GM18517 (cell line): Measurements from ENCODE around the gene CGNL1.

ENCODE experiments used
- ATAC-seq: cut with Tn5 transposase; IDR thresholded peaks from one replicate; pipeline ENCODE4 v1.9.1; 2021; ENCODE audit warnings: mild to moderate bottlenecking, moderate library complexity; ENCODE audit not compliant: unreplicated experiment

Gene CGNL1

GRCh38 chr15:57452090-57452754 is 75.9 kb downstream of the CGNL1 start:
- ATAC-seq: no peak

GRCh38 chr15:57455929-57456328 is 79.6 kb downstream of the CGNL1 start:
- no peak for ATAC-seq

DNA sequence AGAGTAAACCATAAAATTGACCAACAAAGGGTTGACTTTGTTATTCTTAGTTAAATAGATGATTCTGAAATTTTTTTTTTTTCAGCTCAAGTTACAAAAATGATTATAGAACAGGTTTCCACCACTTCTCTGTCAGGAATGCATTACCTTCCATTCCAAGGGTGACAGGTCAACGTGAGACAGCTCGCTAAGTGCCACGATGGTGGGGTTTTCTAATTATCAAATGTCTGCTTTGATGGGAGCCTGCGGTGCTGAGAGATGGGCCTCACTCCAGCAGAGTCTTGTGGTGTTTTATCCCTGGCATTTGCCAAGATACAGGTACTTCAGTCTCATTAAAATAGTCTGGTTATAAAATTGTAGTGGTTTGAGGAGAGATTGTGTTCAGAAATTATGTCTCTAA is 80.3 kb downstream of the CGNL1 start:
- ATAC-seq: no peak

GRCh38 chr15:57457726-57458125 is 81.4 kb downstream of the CGNL1 start:
- ATAC-seq: no peak

GRCh38 chr15:57458356-57458781 is 82.1 kb downstream of the CGNL1 start:
- no peak for ATAC-seq

DNA sequence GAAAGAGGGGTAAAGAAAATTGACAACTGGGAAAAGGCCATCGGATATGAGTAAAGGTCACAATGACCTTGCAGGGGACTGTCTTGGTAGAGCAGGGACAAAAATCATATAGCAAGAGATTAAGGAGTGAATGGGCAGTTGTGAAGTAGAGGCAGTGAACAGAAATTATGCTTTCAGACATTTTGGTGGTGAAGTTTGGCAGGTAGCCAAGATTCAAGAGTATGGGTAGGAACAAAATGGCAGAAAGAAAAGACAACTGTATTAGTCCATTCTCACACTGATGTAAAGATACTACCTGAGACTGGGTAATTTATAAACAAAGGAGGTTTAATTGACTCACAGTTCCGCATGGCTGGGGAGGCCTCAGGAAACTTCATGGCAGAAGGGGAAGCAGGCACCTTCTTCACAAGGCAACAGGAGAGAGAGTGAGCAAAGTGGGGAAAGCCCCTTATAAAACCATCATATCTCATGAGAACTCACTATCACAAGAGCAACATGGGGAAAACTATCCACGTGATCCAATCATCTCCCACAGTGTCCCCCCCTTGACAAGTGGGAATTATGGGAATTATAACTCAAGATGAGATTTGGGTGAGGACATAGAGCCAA is 84.0 kb downstream of the CGNL1 start:
- no peak for ATAC-seq

GRCh38 chr15:57461541-57461940 is 85.2 kb downstream of the CGNL1 start:
- ATAC-seq: no peak

DNA sequence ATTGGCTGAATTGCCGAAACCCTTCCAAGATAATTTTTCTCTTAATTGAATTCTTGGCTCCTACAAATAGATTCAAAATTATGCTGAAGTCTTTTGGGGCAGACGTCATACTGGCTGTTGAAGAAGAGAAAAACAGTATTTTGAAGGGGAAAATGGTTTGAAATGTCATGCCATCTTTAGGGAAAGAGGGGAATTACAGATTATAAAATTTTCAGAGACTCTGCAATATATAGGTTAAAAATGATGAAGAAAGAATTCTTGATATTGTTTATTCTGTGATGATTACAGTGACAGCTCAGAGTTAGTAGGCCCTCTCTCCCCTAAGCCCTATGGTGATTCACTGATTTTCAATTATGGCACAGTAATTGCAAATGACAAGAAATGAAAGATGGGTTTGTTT is 86.1 kb downstream of the CGNL1 start:
- no peak for ATAC-seq

GRCh38 chr15:57463360-57463759 is 87.1 kb downstream of the CGNL1 start:
- no peak for ATAC-seq

DNA sequence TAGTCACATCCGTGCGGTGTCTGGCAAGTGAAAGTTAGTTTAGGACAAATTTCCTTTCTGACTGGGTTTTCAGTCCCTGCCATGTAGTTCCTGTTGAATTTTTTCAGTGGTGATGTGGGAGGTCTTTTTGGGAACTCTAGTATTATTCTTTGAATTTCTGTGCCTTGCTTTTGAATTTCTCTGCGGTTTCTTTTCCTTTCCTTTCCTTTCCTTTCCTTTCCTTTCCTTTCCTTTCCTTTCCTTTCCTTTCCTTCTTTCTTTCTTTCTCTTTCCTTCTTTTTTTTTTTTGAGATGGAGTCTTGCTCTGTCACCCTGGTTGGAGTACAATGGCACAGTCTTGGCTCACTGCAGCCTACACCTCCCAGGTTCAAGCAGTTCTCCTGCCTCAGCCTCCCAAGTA is 88.2 kb downstream of the CGNL1 start:
- no peak for ATAC-seq

- ATAC-seq: no peak
These were observed 92.2 kb downstream of the CGNL1 start for GRCh38 chr15:57468486-57468885.

DNA sequence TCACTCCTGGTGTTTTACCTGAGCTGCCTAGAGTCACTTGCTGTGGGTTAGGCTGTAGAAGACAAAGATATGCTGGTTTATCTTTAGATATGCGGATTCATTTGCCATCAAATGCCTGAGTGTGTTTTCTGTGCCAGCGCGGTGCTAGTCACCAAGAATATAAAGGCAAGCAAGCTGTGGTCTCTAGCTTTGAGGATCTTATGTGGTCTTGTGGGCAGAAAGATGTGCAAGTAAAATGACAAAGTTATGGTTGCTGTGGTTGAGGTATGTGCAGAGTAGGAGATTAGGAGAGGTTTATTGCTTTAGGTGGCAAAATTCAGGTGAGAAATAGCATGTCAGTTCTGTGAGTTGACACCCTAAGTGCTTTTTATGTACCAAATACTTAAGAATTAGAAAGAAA is 94.2 kb downstream of the CGNL1 start:
- no peak for ATAC-seq

DNA sequence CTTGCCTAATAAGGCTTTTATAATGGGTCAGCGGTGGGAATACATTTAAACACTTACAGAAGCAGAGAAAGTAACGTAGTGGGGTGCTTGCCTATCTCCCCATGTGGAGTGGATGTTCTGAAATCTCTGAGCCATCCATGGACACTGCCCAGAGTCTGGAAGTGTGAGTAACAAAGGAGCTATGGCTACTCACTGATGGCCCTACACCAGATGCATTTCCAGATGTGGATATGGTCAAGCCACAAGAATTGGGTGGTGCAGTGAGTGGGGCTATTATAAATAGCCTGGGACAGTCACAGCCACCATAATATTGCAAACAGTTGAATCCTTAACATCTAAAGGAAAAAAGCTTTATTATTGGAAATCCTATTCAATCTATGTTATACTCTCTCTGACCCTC is 96.6 kb downstream of the CGNL1 start:
- no peak for ATAC-seq

DNA sequence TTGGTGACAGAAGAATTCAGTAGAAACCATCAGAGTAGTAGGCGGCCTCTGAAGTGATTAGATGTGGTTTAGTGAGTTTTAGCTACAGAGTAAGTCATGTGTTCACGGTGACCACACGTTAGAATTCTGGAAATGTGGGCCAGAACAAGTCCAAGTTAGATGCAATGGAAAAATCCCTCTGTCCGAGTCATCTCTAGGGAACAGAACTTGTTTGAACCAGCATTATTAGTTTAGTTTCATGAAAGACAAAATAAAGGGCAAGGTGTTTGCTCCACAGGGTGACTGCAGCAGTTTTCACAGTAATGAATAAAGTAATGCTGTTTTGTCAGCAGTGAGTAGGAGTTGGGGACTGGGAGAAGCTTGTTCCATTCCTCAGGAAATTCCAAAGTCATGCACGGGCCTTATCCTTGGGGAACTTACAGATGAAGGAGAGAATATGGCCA is 100.2 kb downstream of the CGNL1 start:
- ATAC-seq: no peak

DNA sequence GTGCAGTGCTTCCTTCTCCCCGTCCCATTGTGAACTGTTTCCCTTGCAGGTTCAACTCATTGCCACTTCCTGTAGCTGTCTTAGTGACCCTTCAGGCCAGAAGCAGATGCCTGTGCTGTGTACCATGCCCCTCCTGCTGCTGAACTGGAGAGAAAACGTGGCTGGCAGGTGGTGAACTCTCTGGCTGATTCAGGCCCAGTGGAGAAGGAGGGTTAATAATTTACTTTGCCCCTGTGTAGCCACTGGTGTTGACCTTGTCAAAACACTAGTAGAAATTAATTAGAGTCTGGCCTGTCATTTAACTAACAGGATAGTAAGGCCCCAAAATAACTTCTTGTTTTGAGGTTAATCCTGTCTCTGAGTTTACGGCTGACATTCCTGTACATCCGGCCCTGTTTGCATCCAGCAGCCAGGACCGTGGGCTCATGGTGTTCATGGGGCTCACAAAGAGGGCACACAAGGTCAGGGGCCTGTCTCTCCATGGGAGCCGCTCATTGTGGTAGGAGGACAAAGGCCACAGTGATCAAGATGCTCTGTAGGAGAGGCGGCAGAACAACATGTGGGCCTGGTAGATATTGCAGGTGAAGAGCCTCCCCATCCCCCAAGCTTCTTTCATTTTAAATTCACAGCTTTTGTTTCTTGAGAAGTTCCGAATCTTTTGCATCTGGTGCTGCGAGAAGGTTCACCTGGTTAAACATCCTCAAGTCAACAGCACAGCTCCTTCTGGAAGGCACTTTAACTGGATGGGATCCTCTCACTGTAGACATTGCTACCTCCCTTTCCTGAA is 101.6 kb downstream of the CGNL1 start:
- ATAC-seq: peak; percentile 59

GRCh38 chr15:57479005-57479404 is 102.7 kb downstream of the CGNL1 start:
- no peak for ATAC-seq

DNA sequence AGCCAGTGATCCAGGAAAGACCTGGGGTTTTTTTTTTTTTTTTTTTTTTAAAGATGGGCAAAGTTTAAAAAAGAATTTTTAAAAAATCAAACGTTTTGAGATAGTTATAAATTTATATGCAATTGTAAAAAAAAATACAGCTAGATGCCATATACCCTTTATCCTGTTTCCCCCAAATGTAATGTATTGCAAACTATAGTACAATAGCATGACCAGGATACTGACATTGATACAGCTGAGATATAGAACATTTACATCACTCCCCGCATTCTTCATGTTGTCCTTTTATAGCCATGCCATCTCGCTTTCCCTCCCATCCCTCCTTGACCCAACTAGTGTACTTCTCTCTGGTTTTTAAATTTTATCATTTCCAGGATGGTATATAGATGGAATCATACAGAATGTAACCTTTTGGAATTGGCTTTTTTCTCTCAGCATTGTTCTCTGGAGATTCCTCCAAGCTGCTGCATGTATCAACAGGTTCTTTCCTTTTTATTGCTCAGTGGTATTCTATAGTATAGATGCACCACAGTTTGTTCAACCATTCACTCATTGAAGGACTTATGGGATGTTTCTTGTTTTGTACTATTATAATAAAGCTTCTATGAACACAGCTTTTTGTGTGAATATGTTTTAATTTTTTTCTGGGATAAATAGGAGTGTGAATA is 104.9 kb downstream of the CGNL1 start:
- no peak for ATAC-seq

DNA sequence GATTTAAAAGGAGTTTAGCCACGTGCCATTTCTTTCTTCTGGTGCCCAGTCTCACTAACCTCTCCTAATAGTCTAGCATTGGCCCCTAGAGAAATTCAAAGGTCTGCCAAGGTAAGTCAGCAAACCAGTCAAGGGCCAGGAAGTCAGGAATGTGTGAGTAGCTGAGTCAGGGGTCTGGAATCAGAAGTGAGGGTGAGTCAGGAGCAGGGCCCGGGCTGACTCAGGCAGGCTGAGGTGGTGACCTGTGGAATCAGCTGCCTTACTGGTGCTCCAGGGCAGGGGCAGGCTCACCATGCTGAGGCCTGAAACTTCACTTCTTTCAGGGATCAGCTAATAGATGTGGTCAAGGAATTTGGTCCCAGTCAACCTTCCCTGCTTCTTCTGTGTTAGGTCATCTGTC is 109.6 kb downstream of the CGNL1 start:
- ATAC-seq: no peak

GRCh38 chr15:57486833-57487232 is 110.5 kb downstream of the CGNL1 start:
- ATAC-seq: no peak

DNA sequence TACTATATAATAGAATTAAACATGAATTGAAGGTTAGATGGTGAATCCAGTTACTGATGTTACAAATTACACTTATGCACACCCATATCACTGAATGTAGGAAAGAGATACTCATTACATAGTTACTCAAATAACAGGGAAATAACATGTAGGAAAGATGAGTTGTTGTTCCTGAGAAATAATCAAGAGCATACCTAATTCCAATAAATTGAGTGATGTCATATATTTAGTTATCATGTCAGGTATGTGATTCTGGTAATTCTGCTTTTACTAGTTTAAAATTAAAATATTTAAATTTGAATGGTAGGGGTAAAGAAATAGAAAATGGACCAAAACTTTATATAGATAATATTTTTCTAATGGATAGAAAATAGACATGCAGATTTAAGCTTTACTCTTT is 112.8 kb downstream of the CGNL1 start:
- no peak for ATAC-seq

DNA sequence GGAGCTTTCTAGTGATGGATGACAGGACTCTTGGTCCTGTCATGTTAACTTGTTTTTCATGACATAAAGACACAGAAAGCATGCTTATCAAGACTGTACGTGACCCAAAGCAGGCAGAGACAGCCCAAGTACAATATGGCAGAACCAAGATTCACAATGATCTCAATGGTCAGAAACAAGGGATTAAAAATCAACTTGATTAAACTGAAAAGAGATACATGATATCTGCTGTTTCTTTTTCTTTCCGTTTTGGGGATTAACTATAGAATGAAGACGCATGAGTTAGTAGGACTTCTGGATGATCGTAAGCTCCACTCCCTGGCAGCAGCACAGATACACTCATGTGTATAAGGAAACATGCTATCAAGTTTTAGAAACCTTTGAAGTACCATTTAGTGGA is 117.0 kb downstream of the CGNL1 start:
- no peak for ATAC-seq

DNA sequence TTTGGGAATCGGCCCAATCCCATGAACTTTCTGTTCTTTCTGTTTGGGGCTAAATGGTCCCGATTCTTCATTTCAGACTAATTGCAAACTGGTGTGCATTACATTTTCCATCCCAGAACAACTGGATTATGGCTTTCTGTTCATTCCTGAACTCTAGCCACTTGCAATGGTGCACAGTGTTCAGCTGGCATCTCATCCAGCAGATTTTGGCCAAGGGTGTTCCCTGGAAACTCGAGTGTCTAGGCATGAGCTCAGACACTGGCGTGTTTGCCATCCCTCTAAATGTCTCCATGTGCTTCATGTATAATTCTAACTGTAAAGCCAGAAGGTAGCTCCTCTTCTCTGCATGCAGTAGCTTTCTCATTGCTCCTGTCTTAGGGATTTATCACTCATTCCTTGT is 118.3 kb downstream of the CGNL1 start:
- ATAC-seq: no peak
